Right lobe of liver (tissue), 6 donors: ENCODE results near the gene CEP135. TPM values are rescaled to one million over a fixed set of nuclear protein-coding genes. Genes with fewer than 3 reads are reported as not detected.
"Not testable (repeated sequence)": the region's sequence is repeated elsewhere in the genome, so short reads cannot be mapped to it uniquely, and the experiment has no call there.

ENCODE experiments used
- ATAC-seq, 4 donors: fragments of 200-7000 bp; cut with Tn5 transposase; one replicate each; pipeline ENCODE4 v1.9.1; 2020; ENCODE audit warnings: mild to moderate bottlenecking in 4 of 4, moderate library complexity in 4 of 4
- DNase-seq, 3 donors: peaks; one replicate each; pipeline ENCODE4 v3.0.0-alpha.2; 2020
- H3K27ac ChIP-seq, 3 donors: fragments of 200-600 bp; one replicate each; pipeline ENCODE4 v1.8.0; 2022
- H3K27me3 ChIP-seq, 2 donors: fragments of 200-600 bp; one replicate each; pipeline ENCODE4 v1.8.0; 2022
- H3K36me3 ChIP-seq, 4 donors: fragments of 200-600 bp; sonication (generic) in 1 of 4; one replicate each; pipeline versions ENCODE4 v1.5.1 to v1.8.0; 2017 to 2022; ENCODE audit warnings: control low read depth in 1 of 4
- H3K4me1 ChIP-seq, 4 donors: fragments of 200-600 bp; sonication (generic) in 1 of 4; one replicate each; pipeline versions ENCODE4 v1.5.1 to v1.8.0; 2017 to 2022; ENCODE audit warnings: control low read depth in 1 of 4
- H3K4me3 ChIP-seq, 3 donors: fragments of 200-600 bp; one replicate each; pipeline ENCODE4 v1.8.0; 2022
- H3K9me3 ChIP-seq, 4 donors: fragments of 200-600 bp; sonication (generic) in 1 of 4; one replicate each; pipeline versions ENCODE4 v1.5.1 to v1.8.0; 2017 to 2022; ENCODE audit warnings: control low read depth in 1 of 4
- CTCF ChIP-seq, 4 donors: fragments of 200-600 bp in 3 of 4; fragments of 450-650 bp in 1 of 4; IDR thresholded peaks; one replicate each; pipeline versions ENCODE4 v1.5.1 to v1.8.0; 2016 to 2022; ENCODE audit warnings: antibody characterized with exemption in 4 of 4, mild to moderate bottlenecking in 2 of 4
- POLR2A ChIP-seq: fragments of 450-650 bp; IDR thresholded peaks from one replicate; pipeline ENCODE4 v1.6.1; 2017; ENCODE audit warnings: antibody characterized with exemption, mild to moderate bottlenecking
- WGBS: methylation state at CpG from one replicate; pipeline ENCODE4 v1.1.6; 2018; ENCODE audit warnings: low coverage, low lambda C conversion rate; ENCODE audit not compliant: insufficient coverage; ENCODE audit errors: missing lambda C conversion rate; 5-methylcytosine and 5-hydroxymethylcytosine counted together
- intact Hi-C, 2 donors: fragments of 100-400 bp; cut with DNase I; formaldehyde crosslinking; loops; one replicate each; pipeline versions ENCODE4 v1.11.2 to v1.14.1; 2022
- total RNA-seq, 6 experiments: library from RNA; depleted of rRNA in 2 of 6; stranded (reverse); fragments of >200 nt in 2 of 6; fragmentation: NEBNext Ultra II Directional in 3 of 6; extraction: Animal tissue kit (Norgen Biotek cat#: 25700) in 3 of 6; gene quantifications; one replicate each; pipeline versions ENCODE4 v1.1.0 to v1.2.4, GENCODE V29; 2016 to 2023
- donor health status: DM: no; HTN: yes; CAD: no.
- donor health status: DM: no; HTN: no; CAD: no.
- donor health status: DM: no; HTN: no; CAD: no.
- donor health status: DM: no; HTN: yes; CAD: no.
- donor health status: DM: no; HTN: yes; CAD: no.

Gene CEP135
- total RNA-seq, 6 experiments from 2014 or later: 0.59 to 2.4 (median 1.7) TPM

GRCh38 chr4:55959655-55960054 lies 10.9 kb downstream of the CEP135 start:
- Histone ChIP-seq H3K27ac (no peak overlapping the region), H3K27me3 (no peaks in the 10 kb centered on the region), H3K4me1 (no peaks in the 10 kb centered on the region), H3K36me3 (peaks cover 0 to 6% (median 0%) of the 10 kb centered on the region in 4 donors), H3K9me3 (no peaks in the 10 kb centered on the region), H3K4me3 (no peak overlapping the region)
- intact Hi-C loops: no loop called here
- no peak for ATAC-seq
- no peak for DNase-seq
- TF ChIP-seq POLR2A (no peak), CTCF (IDR thresholded peaks at IDR 0.05) (no peak)

DNA sequence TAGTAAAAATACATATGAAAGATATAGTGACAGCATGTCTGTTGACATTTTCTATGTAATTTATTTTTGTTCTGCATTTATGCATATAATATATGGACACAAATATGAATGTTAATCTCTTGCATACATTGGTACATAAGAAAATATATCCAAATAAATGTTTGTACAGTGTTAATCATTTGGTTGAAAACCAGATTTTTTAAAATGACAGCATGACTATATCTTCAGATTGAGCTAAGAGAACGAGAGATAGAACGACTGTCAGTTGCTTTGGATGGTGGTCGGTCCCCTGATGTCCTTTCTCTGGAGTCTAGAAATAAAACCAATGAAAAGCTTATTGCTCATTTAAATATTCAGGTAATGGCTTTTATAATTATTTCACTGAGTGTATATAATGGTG lies 15.3 kb downstream of the CEP135 start:
- 98% methylated on average over 3 of the region's 3 CpGs for WGBS
- intact Hi-C loops: no loop called here

DNA sequence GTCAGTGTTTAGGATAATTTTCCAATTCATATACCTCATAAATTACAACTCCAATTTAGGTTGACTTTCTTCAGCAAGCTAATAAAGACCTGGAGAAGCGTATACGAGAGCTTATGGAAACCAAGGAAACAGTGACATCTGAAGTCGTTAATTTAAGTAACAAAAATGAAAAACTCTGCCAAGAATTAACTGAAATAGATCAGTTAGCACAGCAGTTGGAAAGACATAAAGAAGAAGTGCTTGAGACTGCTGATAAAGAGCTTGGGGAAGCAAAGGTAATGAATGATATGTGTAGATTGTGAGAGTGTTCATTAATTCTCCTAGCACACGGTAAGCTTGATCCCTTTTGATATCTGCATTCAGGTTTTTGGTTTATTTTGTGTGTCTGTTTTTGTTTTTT lies 16.8 kb downstream of the CEP135 start:
- intact Hi-C loops: no loop called here

More for the DNA sequence above, 15.3 kb downstream of the CEP135 start:
- no peaks in the 10 kb centered on the region for H3K4me1 ChIP-seq
- no peak for DNase-seq
- H3K36me3 ChIP-seq: no peaks in the 10 kb centered on the region
- H3K27me3 ChIP-seq: no peaks in the 10 kb centered on the region
- no peak overlapping the region for H3K4me3 ChIP-seq
- H3K9me3 ChIP-seq: no peaks in the 10 kb centered on the region
- no peak for TF ChIP-seq CTCF (IDR thresholded peaks at IDR 0.05)
- no peak for TF ChIP-seq POLR2A
- H3K27ac ChIP-seq: no peak overlapping the region
- no peak for ATAC-seq

GRCh38 chr4:55966324-55966723 lies 17.6 kb downstream of the CEP135 start:
- H3K27ac ChIP-seq, ATAC-seq, H3K4me1 ChIP-seq, H3K36me3 ChIP-seq, intact Hi-C loops, H3K27me3 ChIP-seq, DNase-seq, H3K4me3 ChIP-seq, H3K9me3 ChIP-seq: not testable (repeated sequence)
- no CpG with 5 or more reads among the region's 5 CpGs for WGBS

More for the DNA sequence above, 16.8 kb downstream of the CEP135 start:
- TF ChIP-seq CTCF (IDR thresholded peaks at IDR 0.05) (no peak), POLR2A (no peak)
- H3K36me3 ChIP-seq: no peaks in the 10 kb centered on the region
- H3K9me3 ChIP-seq: no peaks in the 10 kb centered on the region
- no peak overlapping the region for H3K27ac ChIP-seq
- no peaks in the 10 kb centered on the region for H3K27me3 ChIP-seq
- DNase-seq: no peak
- WGBS: 74% methylated on average over 4 of the region's 4 CpGs
- no peaks in the 10 kb centered on the region for H3K4me1 ChIP-seq
- H3K4me3 ChIP-seq: no peak overlapping the region
- ATAC-seq: no peak

DNA sequence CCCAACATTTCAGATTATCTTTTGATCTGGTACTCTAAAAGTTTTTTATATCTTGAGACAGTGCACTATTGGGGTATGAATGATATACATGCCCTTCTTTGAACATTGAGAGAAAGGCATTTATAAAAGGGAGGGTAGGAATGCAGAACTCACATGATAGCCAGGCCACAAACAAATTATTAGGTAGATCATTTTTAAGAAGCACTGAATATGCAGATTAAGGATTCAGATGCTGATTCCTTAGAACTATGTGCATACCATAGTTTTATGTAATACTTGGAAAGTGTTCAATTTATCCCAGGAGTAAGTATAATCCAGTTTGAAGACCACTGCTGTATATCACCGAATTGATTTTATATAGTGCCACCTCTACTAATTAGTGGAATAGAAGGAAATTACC lies 18.6 kb downstream of the CEP135 start:
- no peak for ATAC-seq
- Histone ChIP-seq H3K4me3 (no peak overlapping the region), H3K9me3 (no peaks in the 10 kb centered on the region), H3K27ac (no peak overlapping the region), H3K27me3 (no peaks in the 10 kb centered on the region), H3K4me1 (no peaks in the 10 kb centered on the region), H3K36me3 (no peaks in the 10 kb centered on the region)
- DNase-seq: no peak
- 94% methylated on average over 1 of the region's 1 CpG for WGBS
- intact Hi-C loops: no loop called here
- no peak for TF ChIP-seq CTCF (IDR thresholded peaks at IDR 0.05)
- no peak for TF ChIP-seq POLR2A
